Liver (tissue), 9 donors: ENCODE data around the gene KDM5B. TPM values are rescaled to one million over a fixed set of nuclear protein-coding genes. Genes with fewer than 3 reads are reported as not detected.

ENCODE experiments used
- DNase-seq: peaks from one replicate; pipeline ENCODE4 v3.0.0-alpha.2; 2017; ENCODE audit warnings: low spot score
- H3K27ac ChIP-seq, 2 donors: one replicate each; pipeline ENCODE4 v1.7.0; 2013; ENCODE audit warnings: inconsistent platforms in 2 of 2, low read length in 2 of 2, control low read depth in 1 of 2, low read depth in 1 of 2, mild to moderate bottlenecking in 1 of 2
- H3K27me3 ChIP-seq, 4 donors: one replicate each; pipeline versions ENCODE4 v1.6.1 to v1.7.0; 2013; ENCODE audit warnings: low read length in 3 of 4, inconsistent platforms in 1 of 4, mild to moderate bottlenecking in 1 of 4, moderate library complexity in 1 of 4; ENCODE audit not compliant: control insufficient read depth in 4 of 4, insufficient read depth in 4 of 4
- H3K36me3 ChIP-seq, 4 donors: one replicate each; pipeline versions ENCODE4 v1.6.1 to v1.7.0; 2013; ENCODE audit warnings: low read length in 3 of 4, mild to moderate bottlenecking in 3 of 4, low read depth in 1 of 4, moderate library complexity in 1 of 4; ENCODE audit not compliant: control insufficient read depth in 4 of 4, insufficient read depth in 3 of 4
- H3K4me1 ChIP-seq, 4 donors: one replicate each; pipeline versions ENCODE4 v1.6.1 to v1.7.0; 2013; ENCODE audit warnings: low read length in 3 of 4, mild to moderate bottlenecking in 3 of 4, moderate library complexity in 1 of 4; ENCODE audit not compliant: control insufficient read depth in 4 of 4, insufficient read depth in 4 of 4
- H3K4me3 ChIP-seq, 3 donors: one replicate each; pipeline versions ENCODE4 v1.6.1 to v1.7.0; 2013; ENCODE audit warnings: low read length in 3 of 3, control low read depth in 1 of 3, low read depth in 1 of 3, mild to moderate bottlenecking in 1 of 3
- H3K9ac ChIP-seq, 2 donors: one replicate each; pipeline ENCODE4 v1.7.0; 2013; ENCODE audit warnings: low read length in 2 of 2, mild to moderate bottlenecking in 2 of 2, moderate library complexity in 2 of 2, control low read depth in 1 of 2, low read depth in 1 of 2
- H3K9me3 ChIP-seq, 4 donors: one replicate each; pipeline versions ENCODE4 v1.6.1 to v1.7.0; 2013; ENCODE audit warnings: low read length in 3 of 4; ENCODE audit not compliant: control insufficient read depth in 4 of 4
- ATF3 ChIP-seq: IDR thresholded peaks from 2 replicates; pipeline ENCODE4 v1.6.1; 2016; ENCODE audit warnings: antibody characterized with exemption
- CTCF ChIP-seq: fragments of 150-350 bp; IDR thresholded peaks from 2 replicates; pipeline ENCODE4 v1.5.1; 2017; ENCODE audit warnings: improper control_type of control experiment, low read depth, low read length; ENCODE audit not compliant: missing input control
- EGR1 ChIP-seq, 2 donors: IDR thresholded peaks; 2 replicates each; pipeline ENCODE4 v1.6.1; 2016 to 2018; ENCODE audit warnings: antibody characterized with exemption in 2 of 2, low read depth in 2 of 2
- FOXA1 ChIP-seq: IDR thresholded peaks from 2 replicates; pipeline ENCODE4 v1.6.1; 2016; ENCODE audit warnings: antibody characterized with exemption
- FOXA2 ChIP-seq: IDR thresholded peaks from 2 replicates; pipeline ENCODE4 v1.6.1; 2016; ENCODE audit warnings: antibody characterized with exemption
- GABPA ChIP-seq, 2 donors: IDR thresholded peaks in 1 of 2; conservative IDR thresholded peaks in 1 of 2; 2 replicates each; pipeline ENCODE4 v1.6.1; 2016; ENCODE audit warnings: antibody characterized with exemption in 2 of 2, mild to moderate bottlenecking in 1 of 2, moderate library complexity in 1 of 2
- HNF4A ChIP-seq, 2 donors: conservative IDR thresholded peaks; 2 replicates each; pipeline ENCODE4 v1.6.1; 2016; ENCODE audit warnings: antibody characterized with exemption in 2 of 2, mild to moderate bottlenecking in 2 of 2
- HNF4G ChIP-seq: IDR thresholded peaks from 2 replicates; pipeline ENCODE4 v1.6.1; 2016; ENCODE audit warnings: antibody characterized with exemption
- JUND ChIP-seq, 2 donors: IDR thresholded peaks; 2 replicates each; pipeline ENCODE4 v1.6.1; 2016; ENCODE audit warnings: antibody characterized with exemption in 2 of 2
- NR2F2 ChIP-seq: IDR thresholded peaks from 2 replicates; pipeline ENCODE4 v1.6.1; 2016; ENCODE audit warnings: antibody characterized with exemption
- RAD21 ChIP-seq, 2 donors: IDR thresholded peaks; 2 replicates each; pipeline ENCODE4 v1.6.1; 2016; ENCODE audit warnings: antibody characterized with exemption in 2 of 2, mild to moderate bottlenecking in 2 of 2
- RXRA ChIP-seq, 2 donors: IDR thresholded peaks; 2 replicates each; pipeline ENCODE4 v1.6.1; 2017 to 2018; ENCODE audit warnings: antibody characterized with exemption in 2 of 2, mild to moderate bottlenecking in 1 of 2
- SP1 ChIP-seq: IDR thresholded peaks from 2 replicates; pipeline ENCODE4 v1.6.1; 2018; ENCODE audit warnings: antibody characterized with exemption, mild to moderate bottlenecking
- TAF1 ChIP-seq: conservative IDR thresholded peaks from 2 replicates; pipeline ENCODE4 v1.6.1; 2016; ENCODE audit warnings: antibody characterized with exemption, mild to moderate bottlenecking
- YY1 ChIP-seq: IDR thresholded peaks from 2 replicates; pipeline ENCODE4 v1.6.1; 2016; ENCODE audit warnings: antibody characterized with exemption, mild to moderate bottlenecking
- ZBTB33 ChIP-seq: IDR thresholded peaks from 2 replicates; pipeline ENCODE4 v1.6.1; 2016; ENCODE audit warnings: antibody characterized with exemption
- WGBS: extraction: QIAGEN DNeasy Blood & Tissue Kit; methylation state at CpG from one replicate; pipeline ENCODE4 v1.1.7; 2013; 5-methylcytosine and 5-hydroxymethylcytosine counted together
- polyA plus RNA-seq, 2 donors: library from polyadenylated mRNA; stranded (reverse) in 1 of 2; unstranded in 1 of 2; fragments of 200-250 nt in 1 of 2; fragments of >200 nt in 1 of 2; fragmentation: Nextera tagmentation in 1 of 2; extraction: Ambion mirVana in 1 of 2; gene quantifications; one replicate each; pipeline versions ENCODE4 v1.2.1 to v1.2.3, GENCODE V29; 2013 to 2015
- total RNA-seq, 2 donors: library from RNA; depleted of rRNA; stranded (reverse); fragments of >200 nt; gene quantifications; one replicate each; pipeline ENCODE4 v1.2.3, GENCODE V29; 2014
- TF ChIP-seq, protein P1 (sequence below): IDR thresholded peaks from 2 replicates; pipeline ENCODE4 v1.6.1; 2016; ENCODE audit warnings: antibody characterized with exemption, mild to moderate bottlenecking
- TF ChIP-seq, protein P2 (sequence below): IDR thresholded peaks from 2 replicates; pipeline ENCODE4 v1.6.1; 2016; ENCODE audit warnings: antibody characterized with exemption
- donor health status: healthy.
- donor health status: healthy.
- donor health status: healthy.
- donor health status: healthy.
- donor health status: healthy.

The KDM5B gene
- total and polyA plus RNA-seq, 4 donors: 3.4 to 33.7 (median 14.8) TPM

DNA sequence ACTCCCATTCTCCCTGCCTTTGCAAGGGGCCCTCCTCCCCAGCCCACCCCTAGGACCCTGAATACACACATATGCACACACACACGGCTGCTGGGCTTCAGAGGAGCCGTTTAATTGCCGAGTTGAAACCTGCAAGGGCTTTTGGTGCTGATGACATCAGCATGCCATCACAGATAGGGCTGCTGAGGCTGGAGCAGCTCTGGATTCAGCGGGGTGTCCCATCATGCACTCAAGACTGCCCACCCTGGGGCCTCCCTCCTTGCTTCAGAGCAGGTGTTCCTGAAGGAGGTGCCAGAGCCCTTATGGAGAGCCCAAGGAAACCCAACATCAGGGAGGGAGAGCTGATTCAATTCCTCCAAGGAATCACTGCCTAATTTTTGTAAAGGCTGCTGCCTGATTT, 103.6 kb downstream of the KDM5B start:
- Histone ChIP-seq H3K9ac (no peak overlapping the region), H3K27me3 (peaks cover 0 to 4% (median under 1%) of the 10 kb centered on the region in 4 donors), H3K27ac (no peak overlapping the region), H3K4me1 (peaks cover 0 to 3% (median 2%) of the 10 kb centered on the region in 4 donors), H3K4me3 (no peak overlapping the region), H3K9me3 (no peaks in the 10 kb centered on the region), H3K36me3 (no peaks in the 10 kb centered on the region)
- 53% methylated on average over 4 of the region's 4 CpGs for WGBS
- TF ChIP-seq ZBTB33 (no peak), FOXA1 (no peak), JUND (IDR thresholded peaks at IDR 0.05) (no peak), RAD21 (IDR thresholded peaks at IDR 0.05) (no peak), SP1 (no peak), TAF1 (no peak), EGR1 (IDR thresholded peaks at IDR 0.05; ENCODE audit: low read depth in 2 of 2) (no peak), GABPA (IDR thresholded peaks at IDR 0.05 in 1 of 2, conservative IDR thresholded peaks at IDR 0.05 in 1 of 2) (no peak), HNF4G (no peak), CTCF (no peak), FOXA2 (no peak), NR2F2 (no peak), HNF4A (conservative IDR thresholded peaks at IDR 0.05) (no peak), YY1 (no peak), ATF3 (no peak), RXRA (IDR thresholded peaks at IDR 0.05) (no peak)
- TF ChIP-seq, protein P1, sequence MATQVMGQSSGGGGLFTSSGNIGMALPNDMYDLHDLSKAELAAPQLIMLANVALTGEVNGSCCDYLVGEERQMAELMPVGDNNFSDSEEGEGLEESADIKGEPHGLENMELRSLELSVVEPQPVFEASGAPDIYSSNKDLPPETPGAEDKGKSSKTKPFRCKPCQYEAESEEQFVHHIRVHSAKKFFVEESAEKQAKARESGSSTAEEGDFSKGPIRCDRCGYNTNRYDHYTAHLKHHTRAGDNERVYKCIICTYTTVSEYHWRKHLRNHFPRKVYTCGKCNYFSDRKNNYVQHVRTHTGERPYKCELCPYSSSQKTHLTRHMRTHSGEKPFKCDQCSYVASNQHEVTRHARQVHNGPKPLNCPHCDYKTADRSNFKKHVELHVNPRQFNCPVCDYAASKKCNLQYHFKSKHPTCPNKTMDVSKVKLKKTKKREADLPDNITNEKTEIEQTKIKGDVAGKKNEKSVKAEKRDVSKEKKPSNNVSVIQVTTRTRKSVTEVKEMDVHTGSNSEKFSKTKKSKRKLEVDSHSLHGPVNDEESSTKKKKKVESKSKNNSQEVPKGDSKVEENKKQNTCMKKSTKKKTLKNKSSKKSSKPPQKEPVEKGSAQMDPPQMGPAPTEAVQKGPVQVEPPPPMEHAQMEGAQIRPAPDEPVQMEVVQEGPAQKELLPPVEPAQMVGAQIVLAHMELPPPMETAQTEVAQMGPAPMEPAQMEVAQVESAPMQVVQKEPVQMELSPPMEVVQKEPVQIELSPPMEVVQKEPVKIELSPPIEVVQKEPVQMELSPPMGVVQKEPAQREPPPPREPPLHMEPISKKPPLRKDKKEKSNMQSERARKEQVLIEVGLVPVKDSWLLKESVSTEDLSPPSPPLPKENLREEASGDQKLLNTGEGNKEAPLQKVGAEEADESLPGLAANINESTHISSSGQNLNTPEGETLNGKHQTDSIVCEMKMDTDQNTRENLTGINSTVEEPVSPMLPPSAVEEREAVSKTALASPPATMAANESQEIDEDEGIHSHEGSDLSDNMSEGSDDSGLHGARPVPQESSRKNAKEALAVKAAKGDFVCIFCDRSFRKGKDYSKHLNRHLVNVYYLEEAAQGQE: no peak
- TF ChIP-seq, protein P2, sequence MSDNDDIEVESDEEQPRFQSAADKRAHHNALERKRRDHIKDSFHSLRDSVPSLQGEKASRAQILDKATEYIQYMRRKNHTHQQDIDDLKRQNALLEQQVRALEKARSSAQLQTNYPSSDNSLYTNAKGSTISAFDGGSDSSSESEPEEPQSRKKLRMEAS: no peak
- no peak for DNase-seq
